ENCODE data around the gene RARA.

The RARA gene

GRCh38 chr17:40325156-40326013, 16.4 kb downstream of the RARA start:
- no peak overlapping the region for H3K27ac ChIP-seq (ENCODE audit: extremely low read depth, low read depth, low read length)
- peak; percentile 74; the same call in 1 of the 2 replicates for TF ChIP-seq ZNF501 (tag by site-specific recombination; IDR thresholded peaks at IDR 0.05)
- TF ChIP-seq ZNF266 (tag by site-specific recombination; IDR thresholded peaks at IDR 0.05; ENCODE audit: low read depth): peak; percentile 89
- TF ChIP-seq ZNF23 (tag by site-specific recombination; IDR thresholded peaks at IDR 0.05; ENCODE audit: borderline replicate concordance): no peak
- no peak for TF ChIP-seq ZNF37A (tag by site-specific recombination; IDR thresholded peaks at IDR 0.05)
- TF ChIP-seq ZNF426 (tag by site-specific recombination; IDR thresholded peaks at IDR 0.05): peak; percentile 99
- no peak for TF ChIP-seq ZNF157 (tag by site-specific recombination; IDR thresholded peaks at IDR 0.05)
- no peak; the same call in 1 of the 2 replicates for TF ChIP-seq REPIN1 (tag by site-specific recombination; IDR thresholded peaks at IDR 0.05; ENCODE audit: low read depth)
- TF ChIP-seq ZNF660 (tag by site-specific recombination; IDR thresholded peaks at IDR 0.05): no peak
- no peak for TF ChIP-seq ZNF513 (tag by site-specific recombination; IDR thresholded peaks at IDR 0.05)
- no peak for TF ChIP-seq ZNF221 (tag by site-specific recombination; IDR thresholded peaks at IDR 0.05; ENCODE audit: borderline replicate concordance)
- no peak for TF ChIP-seq PRDM2 (tag by site-specific recombination; IDR thresholded peaks at IDR 0.05; ENCODE audit: borderline replicate concordance)
- no peak for TF ChIP-seq YY2 (tag by site-specific recombination; IDR thresholded peaks at IDR 0.05)
- no peak; the same call in 1 of the 2 replicates for TF ChIP-seq BCL11B (tag by site-specific recombination; IDR thresholded peaks at IDR 0.05; ENCODE audit: low read depth)
- TF ChIP-seq ZBTB6 (tag by site-specific recombination; IDR thresholded peaks at IDR 0.05): no peak
- no peak for TF ChIP-seq ZNF324 (tag by site-specific recombination; IDR thresholded peaks at IDR 0.05)
- TF ChIP-seq ZNF571 (tag by site-specific recombination; IDR thresholded peaks at IDR 0.05): no peak
- no peak for TF ChIP-seq SP7 (tag by site-specific recombination; IDR thresholded peaks at IDR 0.05)
- no peak for TF ChIP-seq ZNF561 (tag by site-specific recombination; IDR thresholded peaks at IDR 0.05; ENCODE audit: borderline replicate concordance)
- no peak for TF ChIP-seq ZNF184 (tag by site-specific recombination; IDR thresholded peaks at IDR 0.05)
- TF ChIP-seq ZNF530 (tag by site-specific recombination; IDR thresholded peaks at IDR 0.05; ENCODE audit: low read depth): 0 out of 2 replicates have a peak, but pooled peaks have one; percentile 44
- no peak for TF ChIP-seq HOXD13 (CRISPR knock-in tag; IDR thresholded peaks at IDR 0.05; ENCODE audit: borderline replicate concordance)
- no peak for TF ChIP-seq ZXDB (tag by site-specific recombination; IDR thresholded peaks at IDR 0.05)
- TF ChIP-seq ZNF366 (tag by site-specific recombination; conservative IDR thresholded peaks at IDR 0.05): peak; percentile 75
- TF ChIP-seq ZNF843 (tag by site-specific recombination; IDR thresholded peaks at IDR 0.05): no peak
- TF ChIP-seq ZNF670 (tag by site-specific recombination; IDR thresholded peaks at IDR 0.05; ENCODE audit: low read depth): 0 out of 2 replicates have a peak, but pooled peaks have one; percentile 61
- no peak for TF ChIP-seq ZNF776 (tag by site-specific recombination; IDR thresholded peaks at IDR 0.05; ENCODE audit: borderline replicate concordance)
- no peak for TF ChIP-seq ZNF248 (tag by site-specific recombination; IDR thresholded peaks at IDR 0.05)
- no peak for TF ChIP-seq ZNF214 (tag by site-specific recombination; IDR thresholded peaks at IDR 0.05; ENCODE audit: borderline replicate concordance)
- TF ChIP-seq ZFHX2 (tag by site-specific recombination; conservative IDR thresholded peaks at IDR 0.05): no peak
- no peak for TF ChIP-seq SP2 (tag by site-specific recombination; IDR thresholded peaks at IDR 0.05)
- no peak for TF ChIP-seq ZNF585B (tag by site-specific recombination; IDR thresholded peaks at IDR 0.05)

More at GRCh38 chr17:40325156-40326013, 16.4 kb downstream of the RARA start:
- CTCF ChIA-PET: interaction anchor here (0.6 to 2.0 kb wide), 4 partner anchors 9 to 566 kb away, joined by 3 to 7 read pairs (median 4); no protein-coding TSS in a partner anchor
- Histone ChIP-seq H3K4me1 (ENCODE audit: control insufficient read depth, insufficient read depth, low read length) (peaks cover 32% of the 10 kb centered on the region), H3K4me3 (ENCODE audit: low read depth, low read length) (no peak overlapping the region), H3K9me3 (ENCODE audit: control insufficient read depth, insufficient read depth, low read depth, low read length) (no peaks in the 10 kb centered on the region), H3K36me3 (ENCODE audit: control insufficient read depth in 2 of 2, insufficient read depth in 1 of 2, low read length in 2 of 2) (peaks cover 0 to under 1% of the 10 kb centered on the region in 2 experiments; a peak in 1 of 3 replicates)
- POLR2A ChIA-PET: interaction anchor here (1.1 kb wide), 1 partner anchor 13 kb away, joined by 5 read pairs; no protein-coding TSS in a partner anchor
